Transverse colon (tissue), 4 donors: ENCODE results near the gene MYH9.

Experiments used
- CTCF ChIP-seq, 5 experiments: fragments of 200-600 bp in 3 of 5; fragments of 450-650 bp in 2 of 5; sonication (generic) in 3 of 5; IDR thresholded peaks; 1 replicate in 2 of 5; 2 replicates in 3 of 5; pipeline ENCODE4 v1.5.1; 2016 to 2017; ENCODE audit warnings: antibody characterized with exemption in 5 of 5, inconsistent platforms in 3 of 5, mild to moderate bottlenecking in 2 of 5, moderate library complexity in 1 of 5
- EP300 ChIP-seq: sonication (generic); formaldehyde crosslinking; IDR thresholded peaks from one replicate; pipeline ENCODE4 v1.6.1; 2017; ENCODE audit warnings: antibody characterized with exemption, low read depth
- POLR2A ChIP-seq: fragments of 450-650 bp; IDR thresholded peaks from one replicate; pipeline ENCODE4 v1.6.1; 2016; ENCODE audit warnings: antibody characterized with exemption, mild to moderate bottlenecking, moderate library complexity
- POLR2AphosphoS5 ChIP-seq, 3 donors: sonication (generic); formaldehyde crosslinking; IDR thresholded peaks; one replicate each; pipeline ENCODE4 v1.6.1; 2016; ENCODE audit warnings: antibody characterized with exemption in 3 of 3

GRCh38 chr22:36329254-36330078, 58.3 kb downstream of the MYH9 start:
- TF ChIP-seq CTCF (IDR thresholded peaks at IDR 0.05) (no peak), EP300 (peak; percentile 54), POLR2A (peak; percentile 25), POLR2AphosphoS5 (IDR thresholded peaks at IDR 0.05) (peak; percentile 71 to 83 (median 75))
